Keratinocyte (primary cell): ENCODE data around the gene REEP3. TPM values are rescaled to one million over a fixed set of nuclear protein-coding genes. Genes with fewer than 3 reads are reported as not detected.
"Not testable (repeated sequence)": the region's sequence is repeated elsewhere in the genome, so short reads cannot be mapped to it uniquely, and the experiment has no call there.

ENCODE experiments used
- DNase-seq: peaks from one replicate; pipeline ENCODE4 v3.0.0-alpha.2; 2011; ENCODE audit warnings: low read depth, missing footprints, low spot score
- FAIRE-seq: peaks from 2 replicates; lab custom pipeline; 2011; peaks lifted over from hg19 to GRCh38; lab: Jason Lieb, UNC
- H2AFZ ChIP-seq: 2 replicates; pipeline ENCODE4 v1.6.0; 2012; ENCODE audit warnings: low read length, control low read depth, inconsistent platforms; ENCODE audit not compliant: control insufficient read depth
- H3K27ac ChIP-seq: 2 replicates; pipeline ENCODE4 v1.5.1; 2011; ENCODE audit warnings: low read length; ENCODE audit not compliant: control insufficient read depth, insufficient read depth
- H3K27me3 ChIP-seq: 3 replicates; pipeline ENCODE4 v1.6.0; 2011; ENCODE audit warnings: low read length; ENCODE audit not compliant: control insufficient read depth, insufficient read depth; ENCODE audit errors: extremely low read depth
- H3K36me3 ChIP-seq, 2 experiments: 2 replicates in 1 of 2; 3 replicates in 1 of 2; pipeline ENCODE4 v1.5.1; 2011; ENCODE audit warnings: low read length in 2 of 2, mild to moderate bottlenecking in 1 of 2; ENCODE audit not compliant: control insufficient read depth in 2 of 2, insufficient read depth in 2 of 2; ENCODE audit errors: extremely low read depth in 1 of 2
- H3K4me1 ChIP-seq: 3 replicates; pipeline ENCODE4 v1.5.1; 2011; ENCODE audit warnings: low read length; ENCODE audit not compliant: control insufficient read depth, insufficient read depth; ENCODE audit errors: extremely low read depth
- H3K4me2 ChIP-seq: 3 replicates; pipeline ENCODE4 v1.6.0; 2011; ENCODE audit warnings: low read depth, low read length; ENCODE audit not compliant: control insufficient read depth, insufficient read depth; ENCODE audit errors: extremely low read depth
- H3K4me3 ChIP-seq, 3 experiments: fragments of 200-600 bp in 1 of 3; sonication (generic) in 1 of 3; 2 replicates in 2 of 3; 3 replicates in 1 of 3; pipeline ENCODE4 v1.5.1; 2011 to 2016; ENCODE audit warnings: low read length in 3 of 3, mild to moderate bottlenecking in 3 of 3, control low read depth in 2 of 3, inconsistent platforms in 1 of 3, low read depth in 1 of 3, mixed read lengths in 1 of 3, mixed run types in 1 of 3, moderate library complexity in 1 of 3; ENCODE audit not compliant: control insufficient read depth in 2 of 3, insufficient read depth in 2 of 3; ENCODE audit errors: extremely low read depth in 1 of 3
- H3K79me2 ChIP-seq: 2 replicates; pipeline ENCODE4 v1.6.0; 2012; ENCODE audit warnings: low read length; ENCODE audit not compliant: control insufficient read depth, insufficient read depth
- H3K9ac ChIP-seq: 3 replicates; pipeline ENCODE4 v1.6.0; 2011; ENCODE audit warnings: low read length; ENCODE audit not compliant: control insufficient read depth, insufficient read depth; ENCODE audit errors: extremely low read depth
- H3K9me1 ChIP-seq: 3 replicates; pipeline ENCODE4 v1.6.0; 2011; ENCODE audit warnings: low read length; ENCODE audit not compliant: control insufficient read depth, insufficient read depth; ENCODE audit errors: extremely low read depth
- H3K9me3 ChIP-seq: 2 replicates; pipeline ENCODE4 v1.5.1; 2012; ENCODE audit warnings: low read depth, low read length; ENCODE audit not compliant: control insufficient read depth
- H4K20me1 ChIP-seq: 3 replicates; pipeline ENCODE4 v1.6.0; 2011; ENCODE audit warnings: low read length; ENCODE audit not compliant: control insufficient read depth, insufficient read depth; ENCODE audit errors: extremely low read depth
- CTCF ChIP-seq, 3 experiments: IDR thresholded peaks in 1 of 3; conservative IDR thresholded peaks in 1 of 3; optimal IDR thresholded peaks in 1 of 3; 2 replicates in 2 of 3; 3 replicates in 1 of 3; pipeline versions ENCODE3 to v1.5.1; 2011; ENCODE audit warnings: low read length in 3 of 3, mild to moderate bottlenecking in 3 of 3, moderate library complexity in 2 of 3, control low read depth in 1 of 3, inconsistent platforms in 1 of 3; ENCODE audit not compliant: insufficient read depth in 2 of 3; ENCODE audit errors: extremely low read depth in 1 of 3
- EZH2 ChIP-seq: IDR thresholded peaks from one replicate; pipeline ENCODE4 v1.6.1; 2012; ENCODE audit warnings: inconsistent platforms, mild to moderate bottlenecking, low read length, moderate library complexity
- dilution Hi-C: fragments of 300-500 bp; cut with MboI; formaldehyde crosslinking; loops from one replicate; pipeline ENCODE4 v1.7.0; 2020; ENCODE audit warnings: low sequenced_read_pairs; ENCODE audit not compliant: extremely low pct_ligation_motif_present
- polyA plus RNA-seq, 5 experiments: library from polyadenylated mRNA; depleted of rRNA in 3 of 5; stranded (reverse) in 3 of 5; stranded (forward) in 1 of 5; unstranded in 1 of 5; fragments of >200 nt; gene quantifications; 1 replicate in 1 of 5; 2 replicates in 3 of 5; 3 replicates in 1 of 5; pipeline versions ENCODE4 v1.2.1 to v1.2.3, GENCODE V29; 2011 to 2012; ENCODE audit warnings: missing spikeins in 2 of 5, low read depth in 1 of 5, low replicate concordance in 1 of 5

REEP3 gene
- polyA plus RNA-seq, 1 donor (not counting 4 experiments of a cell fraction or from before 2014, with no cell fraction given), result 52.8 TPM

GRCh38 chr10:63489838-63490237 lies 31.4 kb upstream of the REEP3 start:
- H3K9ac ChIP-seq, result no peak overlapping the region
- H3K79me2 ChIP-seq, result peaks cover 61% of the 10 kb centered on the region
- H3K27ac ChIP-seq, result no peak overlapping the region
- peaks cover 15% of the 10 kb centered on the region for H3K4me1 ChIP-seq
- no peaks in the 10 kb centered on the region for H3K9me3 ChIP-seq
- no peaks in the 10 kb centered on the region for H3K9me1 ChIP-seq
- no peak overlapping the region for H2AFZ ChIP-seq
- H3K4me3 ChIP-seq, result no peak overlapping the region
- dilution Hi-C loops, result no loop called here
- FAIRE-seq (no peak), DNase-seq (no peak)
- no peaks in the 10 kb centered on the region for H3K36me3 ChIP-seq
- H3K27me3 ChIP-seq, result no peaks in the 10 kb centered on the region
- no peaks in the 10 kb centered on the region for H4K20me1 ChIP-seq
- no peak for TF ChIP-seq CTCF (optimal IDR thresholded peaks at IDR 0.05 in 1 of 3, IDR thresholded peaks at IDR 0.05 in 1 of 3, conservative IDR thresholded peaks at IDR 0.05 in 1 of 3; ENCODE audit: extremely low read depth in 1 of 3, insufficient read depth in 2 of 3, low read length in 3 of 3)
- no peak for TF ChIP-seq EZH2
- no peak overlapping the region for H3K4me2 ChIP-seq

DNA sequence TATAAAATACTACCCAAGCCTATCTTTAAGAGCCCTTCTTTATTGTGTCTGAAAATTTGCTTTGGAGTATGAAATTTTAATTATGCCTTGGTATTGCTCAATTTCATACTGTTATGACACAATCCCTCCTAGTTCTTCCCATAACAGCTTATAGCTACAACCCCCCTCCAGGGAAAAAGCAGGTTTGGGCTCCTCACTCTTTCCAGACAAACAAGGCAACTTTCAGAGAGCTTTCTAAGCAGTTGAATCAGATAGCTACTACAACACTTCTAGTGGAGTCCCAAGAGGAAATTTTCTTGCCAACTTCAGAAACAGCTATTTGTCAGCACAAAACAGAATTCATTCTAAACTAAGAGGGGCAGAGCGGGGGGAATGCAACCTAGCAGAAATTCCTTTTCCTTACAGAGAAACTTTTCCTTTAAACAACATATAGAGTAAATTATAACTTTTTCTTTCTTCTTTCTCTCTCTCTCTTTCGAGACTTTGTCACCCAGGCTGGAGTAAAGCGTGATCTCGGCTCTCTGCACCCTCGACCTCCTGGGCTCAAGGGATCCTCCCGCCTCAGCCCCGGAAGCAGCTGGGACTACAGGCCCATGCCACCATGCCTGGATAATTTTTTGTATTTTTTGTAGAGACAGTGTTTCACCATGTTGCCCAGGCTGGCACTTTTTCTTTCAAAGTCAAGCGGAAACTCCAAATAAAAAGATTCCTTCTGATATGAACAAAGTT lies 29.4 kb upstream of the REEP3 start:
- Histone ChIP-seq H3K27ac (peak overlapping the region; percentile 55), H4K20me1 (no peaks in the 10 kb centered on the region), H3K9ac (no peak overlapping the region), H2AFZ (no peak overlapping the region), H3K4me2 (peak overlapping the region; percentile 63), H3K4me3 (no peak overlapping the region), H3K9me3 (no peaks in the 10 kb centered on the region), H3K4me1 (peaks cover 15% of the 10 kb centered on the region), H3K36me3 (no peaks in the 10 kb centered on the region), H3K27me3 (no peaks in the 10 kb centered on the region), H3K79me2 (peaks cover 56% of the 10 kb centered on the region), H3K9me1 (no peaks in the 10 kb centered on the region)
- TF ChIP-seq CTCF (optimal IDR thresholded peaks at IDR 0.05 in 1 of 3, IDR thresholded peaks at IDR 0.05 in 1 of 3, conservative IDR thresholded peaks at IDR 0.05 in 1 of 3; ENCODE audit: extremely low read depth in 1 of 3, insufficient read depth in 2 of 3, low read length in 3 of 3), result no peak
- TF ChIP-seq EZH2, result no peak
- dilution Hi-C loops, result no loop called here
- FAIRE-seq (peak; percentile 78), DNase-seq (peak; percentile 36)

DNA sequence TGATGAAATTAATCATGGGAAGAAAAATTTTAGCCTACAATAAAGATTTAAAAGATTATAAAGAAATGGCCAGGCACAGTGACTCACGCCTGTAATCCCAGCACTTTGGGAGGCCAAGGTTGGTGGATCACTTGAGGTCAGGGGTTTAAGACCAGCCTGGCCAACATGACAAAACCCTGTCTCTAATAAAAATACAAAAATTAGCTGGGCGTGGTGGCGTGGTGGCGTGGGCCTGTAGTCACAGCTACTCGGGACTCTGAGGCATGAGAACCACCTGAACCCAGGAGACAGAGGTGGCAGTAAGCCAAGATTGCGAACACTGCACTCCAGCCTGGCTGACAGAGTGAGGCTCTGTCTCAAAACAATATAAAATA lies 28.9 kb upstream of the REEP3 start:
- dilution Hi-C loops, H3K4me3 ChIP-seq, H3K9me1 ChIP-seq, H4K20me1 ChIP-seq, H3K27me3 ChIP-seq, H2AFZ ChIP-seq, H3K9me3 ChIP-seq, H3K9ac ChIP-seq, FAIRE-seq, H3K36me3 ChIP-seq, DNase-seq: not testable (repeated sequence)
- peaks cover 56% of the 10 kb centered on the region for H3K79me2 ChIP-seq
- H3K4me1 ChIP-seq, result peaks cover 15% of the 10 kb centered on the region
- H3K4me2 ChIP-seq, result peak overlapping the region; percentile 63
- peak overlapping the region; percentile 55 for H3K27ac ChIP-seq
